K562 (cell line): ENCODE measurements around the gene PRTN3. TPM values are rescaled to one million over a fixed set of nuclear protein-coding genes. Genes with fewer than 3 reads are reported as not detected.

Experiments
- ATAC-seq: fragments of 200-7000 bp; cut with Tn5 transposase; 3 replicates; pipeline ENCODE4 v1.9.1; 2020; ENCODE audit warnings: moderate library complexity
- BruUV-seq: library from RNA; stranded (reverse); fragments of 400-500 nt; replicated peaks from 2 replicates; lab custom pipeline; 2021; lab: Mats Ljungman, UMichigan
- CTCF ChIA-PET: fragments of 300-600 bp; formaldehyde crosslinking; extraction: SDS; loops from one replicate; lab custom pipeline; 2021; ENCODE audit warnings: low intra/inter-chr PET ratio; lab: Yijun Ruan, JAX
- POLR2A ChIA-PET: fragments of 300-600, 350-650 bp; sonication (Branson Sonifier 250); formaldehyde crosslinking; extraction: SDS; loops from one replicate; lab custom pipeline; 2021; ENCODE audit warnings: antibody characterized with exemption, inconsistent platforms; lab: Yijun Ruan, JAX
- DNase-seq, 4 experiments: peaks; one replicate each; pipeline versions ENCODE4 v3.0.0 to v3.0.0-alpha.2; 2011 to 2018; ENCODE audit warnings: low spot score in 3 of 4, mixed read lengths in 3 of 4; ENCODE audit errors: extremely low read depth in 1 of 4
- FAIRE-seq: peaks from 2 replicates; lab custom pipeline; 2011; peaks lifted over from hg19 to GRCh38; lab: Jason Lieb, UNC
- H2AFZ ChIP-seq: 2 replicates; pipeline ENCODE4 v1.6.0; 2011; ENCODE audit warnings: low read depth, low read length, control low read depth, inconsistent platforms
- H3K27ac ChIP-seq: fragments of 200-600 bp; 3 replicates; pipeline ENCODE4 v1.8.0; 2011; ENCODE audit warnings: low read depth, mild to moderate bottlenecking, control low read depth, inconsistent platforms, low read length, moderate library complexity, mixed read lengths; ENCODE audit errors: extremely low read depth
- H3K27me3 ChIP-seq, 2 experiments: fragments of 300-600 bp in 1 of 2; 2 replicates in 1 of 2; 3 replicates in 1 of 2; pipeline versions ENCODE4 v1.6.0 to v1.8.0; 2011; ENCODE audit warnings: inconsistent platforms in 2 of 2, low read length in 2 of 2, mild to moderate bottlenecking in 1 of 2, mixed read lengths in 1 of 2, moderate library complexity in 1 of 2; ENCODE audit not compliant: control insufficient read depth in 2 of 2, insufficient read depth in 2 of 2
- H3K36me3 ChIP-seq: fragments of 300-600 bp; 3 replicates; pipeline ENCODE4 v1.8.0; 2011; ENCODE audit warnings: mild to moderate bottlenecking, low read length, inconsistent platforms; ENCODE audit not compliant: control insufficient read depth, insufficient read depth
- H3K4me1 ChIP-seq, 2 experiments: fragments of 200-600 bp in 1 of 2; replicated peaks in 1 of 2; 2 replicates in 1 of 2; 3 replicates in 1 of 2; pipeline versions ENCODE4 v1.5.1 to v1.8.0; 2011; ENCODE audit warnings: inconsistent platforms in 2 of 2, low read length in 2 of 2, mild to moderate bottlenecking in 1 of 2, mixed read lengths in 1 of 2, moderate library complexity in 1 of 2; ENCODE audit not compliant: control insufficient read depth in 2 of 2, insufficient read depth in 2 of 2
- H3K4me2 ChIP-seq: 2 replicates; pipeline ENCODE4 v1.6.1; 2011; ENCODE audit warnings: low read length, control low read depth, inconsistent platforms, mixed read lengths; ENCODE audit not compliant: insufficient read depth
- H3K4me3 ChIP-seq: fragments of 200-600 bp; sonication (generic), shearing (Covaris generic); 2 replicates; pipeline ENCODE4 v1.5.1; 2016; ENCODE audit warnings: control low read depth, inconsistent platforms
- H3K79me2 ChIP-seq: fragments of 200-600 bp; 3 replicates; pipeline ENCODE4 v1.8.0; 2011; ENCODE audit warnings: low read length, inconsistent platforms; ENCODE audit not compliant: control insufficient read depth, insufficient read depth
- H3K9ac ChIP-seq, 2 experiments: 2 replicates each; pipeline versions ENCODE4 v1.6.0 to v1.6.1; 2011; ENCODE audit warnings: low read depth in 2 of 2, low read length in 2 of 2, control low read depth in 1 of 2, inconsistent platforms in 1 of 2, mild to moderate bottlenecking in 1 of 2, mixed read lengths in 1 of 2; ENCODE audit not compliant: insufficient read depth in 1 of 2
- H3K9me1 ChIP-seq: one replicate; pipeline ENCODE4 v1.6.0; 2011; ENCODE audit warnings: inconsistent platforms, mild to moderate bottlenecking, low read length, moderate library complexity; ENCODE audit not compliant: control insufficient read depth, insufficient read depth
- H3K9me3 ChIP-seq: replicated peaks from 2 replicates; pipeline ENCODE4 v1.5.1; 2011; ENCODE audit warnings: low read depth, low read length, inconsistent platforms; ENCODE audit not compliant: control insufficient read depth, insufficient read depth
- H4K20me1 ChIP-seq: replicated peaks from 2 replicates; pipeline ENCODE4 v1.6.1; 2011; ENCODE audit warnings: low read length, inconsistent platforms, mixed read lengths; ENCODE audit not compliant: control insufficient read depth, insufficient read depth
- MYNN ChIP-seq, 2 experiments: sonication (generic); formaldehyde crosslinking in 1 of 2; IDR thresholded peaks; 2 replicates each; pipeline versions ENCODE4 v1.5.0 to v1.6.1; 2016 to 2020; ENCODE audit warnings: antibody characterized with exemption in 1 of 2, missing genetic modification reagents in 1 of 2
- NFE2 ChIP-seq: IDR thresholded peaks from 2 replicates; pipeline ENCODE4 v1.6.1; 2014; ENCODE audit warnings: antibody characterized with exemption, low read depth
- POLR2G ChIP-seq: fragments of 200-400 bp; formaldehyde crosslinking; IDR thresholded peaks from 2 replicates; pipeline ENCODE4 v1.6.1; 2017; ENCODE audit warnings: low read depth, mild to moderate bottlenecking, antibody characterized with exemption, low read length, moderate library complexity
- RBM22 ChIP-seq: fragments of 200-400 bp; formaldehyde crosslinking; IDR thresholded peaks from 2 replicates; pipeline ENCODE4 v1.6.1; 2018; ENCODE audit warnings: low read length, low read depth; ENCODE audit not compliant: poor library complexity, severe bottlenecking
- ZBTB7A ChIP-seq: IDR thresholded peaks from 2 replicates; pipeline ENCODE4 v1.6.1; 2011; ENCODE audit warnings: low read depth, mild to moderate bottlenecking, low read length, moderate library complexity, borderline replicate concordance; ENCODE audit not compliant: control insufficient read depth
- ZNF24 ChIP-seq: fragments of 450-650 bp; IDR thresholded peaks from 2 replicates; pipeline ENCODE4 v1.6.1; 2016
- WGBS: fragments of 100-300 bp; shearing (Covaris generic); methylation state at CpG from one replicate; pipeline ENCODE4 v1.1.6; 2016; ENCODE audit warnings: low coverage, mixed read lengths; ENCODE audit not compliant: insufficient coverage; ENCODE audit errors: missing lambda C conversion rate; 5-methylcytosine and 5-hydroxymethylcytosine counted together
- in situ Hi-C: fragments of 300-500 bp; cut with MboI; formaldehyde crosslinking; loops from 4 replicates; pipeline ENCODE4 v1.15.0; 2018; ENCODE audit warnings: inconsistent platforms, mixed read lengths
- intact Hi-C: fragments of 100-400 bp; cut with micrococcal nuclease; formaldehyde crosslinking; loops from 2 replicates; pipeline ENCODE4 v1.14.2; 2022
- polyA plus RNA-seq, 8 experiments: library from polyadenylated mRNA; depleted of rRNA in 4 of 8; stranded (reverse) in 5 of 8; unstranded in 3 of 8; fragments of >200 nt; fragmentation: Nextera tagmentation in 2 of 8; fragmentation: Illumina TruSeq in 1 of 8; extraction: Ambion mirVana in 2 of 8; extraction: Trizol in 1 of 8; gene quantifications; 2 replicates each; pipeline versions ENCODE4 v1.2.1 to v1.2.3, GENCODE V29; 2011 to 2014; ENCODE audit warnings: inconsistent platforms in 1 of 8, missing spikeins in 1 of 8
- total RNA-seq, 7 experiments: library from RNA; depleted of rRNA in 6 of 7; stranded (reverse); fragments of >200 nt in 6 of 7; fragmentation: Illumina TruSeq in 2 of 7; extraction: Trizol in 2 of 7; gene quantifications; 2 replicates each; pipeline versions ENCODE4 v1.2.1 to v1.2.3, GENCODE V29; 2011 to 2021; ENCODE audit warnings: low replicate concordance in 1 of 7

Gene PRTN3
- total and polyA plus RNA-seq, 9 of the 15 experiments (the other 6 are each of a cell fraction or from before 2014, with no cell fraction given), result 0.14 to 0.86 (median 0.43) TPM; not detected in 3

DNA sequence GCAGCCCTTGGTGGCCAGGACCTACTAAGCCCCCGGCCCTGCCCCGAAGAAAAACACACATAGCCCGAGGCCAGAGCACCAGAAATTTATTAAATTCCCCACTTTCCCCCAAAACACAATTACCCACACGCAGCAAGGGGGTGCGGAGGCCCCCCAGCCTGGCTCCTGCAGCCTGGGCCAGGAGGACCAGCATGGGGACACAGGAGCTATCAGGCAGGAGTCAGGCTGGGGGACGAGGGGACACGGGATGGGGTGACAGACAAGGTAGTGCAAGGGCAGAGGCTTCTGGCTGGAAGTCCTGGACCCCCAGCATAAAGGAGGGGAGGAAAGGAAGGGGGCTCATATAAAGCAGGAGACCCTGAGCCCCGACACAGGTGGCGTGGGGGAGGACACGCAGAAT lies 55.6 kb downstream of the PRTN3 start:
- Histone ChIP-seq H3K36me3 (peaks cover 39% of the 10 kb centered on the region; the same call in 2 of the 3 replicates), H2AFZ (no peak overlapping the region), H3K4me3 (no peak overlapping the region), H3K27ac (no peak overlapping the region), H3K27me3 (no peaks in the 10 kb centered on the region), H3K4me1 (peaks cover 18 to 65% of the 10 kb centered on the region in 2 experiments), H3K9me1 (peaks cover 5% of the 10 kb centered on the region), H3K9ac (peak overlapping the region in 1 of 2 experiments; percentile 35; a peak in 2 of 4 replicates), H3K9me3 (no peaks in the 10 kb centered on the region), H3K79me2 (peaks cover 24% of the 10 kb centered on the region), H3K4me2 (no peak overlapping the region), H4K20me1 (peaks cover 14% of the 10 kb centered on the region)
- BruUV-seq, result no TSS peak
- ChIA-PET CTCF (no interaction called here), POLR2A (interaction anchor here (0.9 to 2.4 kb wide), 2 partner anchors 11 to 15 kb away, joined by 3 to 21 read pairs; no protein-coding TSS in a partner anchor)
- DNase-seq, result no peak
- intact Hi-C loops, result no loop called here
- TF ChIP-seq ZBTB7A, result peak; percentile 19; the same call in 1 of the 2 replicates
- no peak for TF ChIP-seq NFE2
- TF ChIP-seq RBM22, result peak; percentile 57
- TF ChIP-seq POLR2G, result peak; percentile 71
- no peak for ATAC-seq
- FAIRE-seq, result no peak
- in situ Hi-C loops, result no loop called here
- WGBS, result 82% methylated on average over 9 of the region's 10 CpGs

DNA sequence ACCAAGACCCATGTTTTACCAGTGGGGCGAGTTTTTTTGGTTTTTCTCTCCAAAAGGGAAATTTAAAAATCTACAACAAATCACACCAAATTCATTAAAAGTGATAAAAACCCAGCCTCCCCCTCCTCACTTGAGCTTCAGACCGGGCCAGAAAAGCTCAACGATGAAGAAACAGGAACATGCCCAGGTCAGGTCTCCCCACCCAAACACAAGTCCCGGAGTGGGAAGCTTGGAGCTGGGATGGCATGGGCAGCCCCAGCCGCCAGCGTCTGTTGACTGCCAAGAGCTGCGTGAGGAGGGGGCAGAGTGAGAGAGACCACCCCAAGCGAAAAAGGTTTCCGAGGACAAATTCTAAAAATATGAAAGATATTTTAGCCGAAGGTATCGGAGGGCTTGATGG lies 56.2 kb downstream of the PRTN3 start:
- BruUV-seq, result no TSS peak
- no peak for DNase-seq
- Histone ChIP-seq H3K79me2 (peaks cover 27% of the 10 kb centered on the region), H3K27me3 (no peaks in the 10 kb centered on the region), H2AFZ (no peak overlapping the region), H3K9me3 (no peaks in the 10 kb centered on the region), H3K27ac (no peak overlapping the region), H4K20me1 (peaks cover 11% of the 10 kb centered on the region), H3K4me3 (no peak overlapping the region), H3K4me2 (no peak overlapping the region), H3K4me1 (peaks cover 22 to 65% of the 10 kb centered on the region in 2 experiments), H3K9me1 (peaks cover 5% of the 10 kb centered on the region), H3K9ac (peak overlapping the region in 1 of 2 experiments; percentile 7; a peak in 1 of 4 replicates), H3K36me3 (peaks cover 44% of the 10 kb centered on the region; the same call in 2 of the 3 replicates)
- in situ Hi-C loops, result no loop called here
- FAIRE-seq, result no peak
- intact Hi-C loops, result no loop called here
- POLR2A ChIA-PET, result interaction anchor here (0.9 to 2.4 kb wide), 2 partner anchors 11 to 16 kb away, joined by 3 to 21 read pairs; no protein-coding TSS in a partner anchor
- WGBS, result 98% methylated on average over 9 of the region's 11 CpGs
- CTCF ChIA-PET, result no interaction called here
- ATAC-seq, result no peak
- TF ChIP-seq MYNN (IDR thresholded peaks at IDR 0.05), result peak; percentile 93
- TF ChIP-seq MYNN (CRISPR knock-in tag; IDR thresholded peaks at IDR 0.05), result no peak; the same call in 1 of the 2 replicates
- TF ChIP-seq ZNF24, result no peak
